AG04450 (cell line): ENCODE data around the gene NUBP2. TPM values are rescaled to one million over a fixed set of nuclear protein-coding genes. Genes with fewer than 3 reads are reported as not detected.

Source experiments
- CTCF ChIA-PET: fragments of 300-600, 350-600 bp; formaldehyde crosslinking; extraction: SDS; loops from one replicate; lab custom pipeline; 2022; ENCODE audit warnings: antibody characterized with exemption, inconsistent platforms; lab: Charles Lee
- POLR2A ChIA-PET: fragments of 350-600 bp; formaldehyde crosslinking; extraction: SDS; loops from one replicate; lab custom pipeline; 2021; ENCODE audit warnings: antibody characterized with exemption, inconsistent platforms; lab: Yijun Ruan, JAX
- DNase-seq: peaks from one replicate; pipeline ENCODE4 v3.0.0-alpha.2; 2011; ENCODE audit warnings: low read depth, low spot score
- H3K27ac ChIP-seq: one replicate; pipeline ENCODE4 v1.5.1; 2012; ENCODE audit warnings: low read depth, low read length, control low read depth
- H3K27me3 ChIP-seq: one replicate; pipeline ENCODE4 v1.6.0; 2012; ENCODE audit warnings: low read length; ENCODE audit not compliant: control insufficient read depth, insufficient read depth
- H3K4me3 ChIP-seq: 2 replicates; pipeline ENCODE4 v1.5.1; 2011; ENCODE audit warnings: mild to moderate bottlenecking, low read depth, low read length, control low read depth
- H3K9me3 ChIP-seq: 2 replicates; pipeline ENCODE4 v1.5.1; 2012; ENCODE audit warnings: low read length; ENCODE audit not compliant: control insufficient read depth, insufficient read depth
- CTCF ChIP-seq: IDR thresholded peaks from 2 replicates; pipeline ENCODE4 v1.5.1; 2011; ENCODE audit warnings: low read depth, low read length, control low read depth, inconsistent platforms
- polyA plus RNA-seq: library from polyadenylated mRNA; depleted of rRNA; stranded (reverse); fragments of >200 nt; gene quantifications from 2 replicates; pipeline ENCODE4 v1.2.3, GENCODE V29; 2011; rRNA removed
- small RNA-seq: library from RNA; depleted of rRNA; stranded (forward); fragments of <200 nt; gene quantifications from one replicate; pipeline ENCODE3, GENCODE V24; 2012; ENCODE audit warnings: low read depth; ENCODE audit not compliant: insufficient read length

The NUBP2 gene
- polyA plus RNA-seq, 1 experiment, result 20.0 TPM

- ChIA-PET POLR2A (no interaction called here), CTCF (interaction anchor here (0.8 to 0.9 kb wide), 2 partner anchors 89 to 95 kb away, joined by 3 read pairs; no protein-coding TSS in a partner anchor)
- Histone ChIP-seq H3K9me3 (no peaks in the 10 kb centered on the region), H3K27ac (no peak overlapping the region), H3K4me3 (no peak overlapping the region), H3K27me3 (no peaks in the 10 kb centered on the region)
- no peak for DNase-seq
- TF ChIP-seq CTCF, result no peak
Observed at GRCh38 chr16:1834096-1834495, 51.3 kb downstream of the NUBP2 start.

Small RNAs within 50 kb of the gene (small RNA-seq; reads per million reads assigned to genes)
- gene MIR3177, result 2.2 reads per million

Other genes starting within 250 kb of the NUBP2 start
- gene TMEM204, start 249.3 kb upstream of the NUBP2 start, polyA plus RNA-seq, result 6.2 and 8.4 TPM in 2 replicates
- gene IFT140, start 170.9 kb upstream of the NUBP2 start, polyA plus RNA-seq, result 6.4 and 8.3 TPM in 2 replicates
- gene CRAMP1, start 170.6 kb upstream of the NUBP2 start, polyA plus RNA-seq, result 7.8 TPM in 2 replicates
- gene JPT2, start 104.7 kb upstream of the NUBP2 start, polyA plus RNA-seq, result 39.2 and 41.2 TPM in 2 replicates
- 11.8 and 14.7 TPM in 2 replicates for gene MAPK8IP3, start 76.8 kb upstream of the NUBP2 start, polyA plus RNA-seq
- gene NME3, start 11.4 kb upstream of the NUBP2 start, polyA plus RNA-seq, result 15.6 and 25.5 TPM in 2 replicates
- gene EME2, start 10.2 kb upstream of the NUBP2 start, polyA plus RNA-seq, result 2.4 and 3.1 TPM in 2 replicates
- 55.8 and 62.2 TPM in 2 replicates for gene MRPS34, start 9.8 kb upstream of the NUBP2 start, polyA plus RNA-seq
- 11.0 and 13.3 TPM in 2 replicates for gene SPSB3, start 389 bp upstream of the NUBP2 start, polyA plus RNA-seq
- gene IGFALS, start 10.7 kb downstream of the NUBP2 start, polyA plus RNA-seq, result not detected in 2 replicates
- gene HAGH, start 43.9 kb downstream of the NUBP2 start, polyA plus RNA-seq, result 11.8 and 16.2 TPM in 2 replicates
- 35.2 and 45.4 TPM in 2 replicates for gene FAHD1, start 44.2 kb downstream of the NUBP2 start, polyA plus RNA-seq
- 0.04 TPM in 1 of 2 replicates, not detected in the other for gene MEIOB, start 89.2 kb downstream of the NUBP2 start, polyA plus RNA-seq
- gene HS3ST6, start 135.5 kb downstream of the NUBP2 start, polyA plus RNA-seq, result not detected in 2 replicates
- gene MSRB1, start 160.2 kb downstream of the NUBP2 start, polyA plus RNA-seq, result 23.1 and 32.6 TPM in 2 replicates
- gene RPL3L, start 171.7 kb downstream of the NUBP2 start, polyA plus RNA-seq, result not detected in 2 replicates
- gene NDUFB10, start 176.6 kb downstream of the NUBP2 start, polyA plus RNA-seq, result 126 and 163 TPM in 2 replicates
- gene RPS2, start 181.9 kb downstream of the NUBP2 start, polyA plus RNA-seq, result 2,494 and 4,570 TPM in 2 replicates
- gene RNF151, start 183.9 kb downstream of the NUBP2 start, polyA plus RNA-seq, result not detected in 2 replicates
- 13.7 and 24.8 TPM in 2 replicates for gene TBL3, start 189.1 kb downstream of the NUBP2 start, polyA plus RNA-seq
- gene NOXO1, start 198.5 kb downstream of the NUBP2 start, polyA plus RNA-seq, result not detected in 2 replicates
- 15.8 and 19.5 TPM in 2 replicates for gene GFER, start 201.2 kb downstream of the NUBP2 start, polyA plus RNA-seq
- 1.8 and 2.3 TPM in 2 replicates for gene SYNGR3, start 207.0 kb downstream of the NUBP2 start, polyA plus RNA-seq
- gene ZNF598, start 226.9 kb downstream of the NUBP2 start, polyA plus RNA-seq, result 8.2 and 10.7 TPM in 2 replicates
- gene NPW, start 236.8 kb downstream of the NUBP2 start, polyA plus RNA-seq, result 0.66 and 0.94 TPM in 2 replicates
- gene NHERF2, start 243.9 kb downstream of the NUBP2 start, polyA plus RNA-seq, result 16.7 and 23.5 TPM in 2 replicates